IMR-90 (cell line): Measurements from ENCODE around the gene OR52W1. TPM values are rescaled to one million over a fixed set of nuclear protein-coding genes. Genes with fewer than 3 reads are reported as not detected.

Source experiments
- ATAC-seq: fragments of 200-7000 bp; cut with Tn5 transposase; 2 replicates; pipeline ENCODE4 v1.9.1; 2020; ENCODE audit warnings: low read depth, mild to moderate bottlenecking, moderate library complexity
- BruUV-seq: library from RNA; stranded (reverse); fragments of 400-500 nt; replicated peaks from 2 replicates; lab custom pipeline; 2021; lab: Mats Ljungman, UMichigan
- CTCF ChIA-PET: fragments of 300-600 bp; formaldehyde crosslinking; extraction: SDS; loops from one replicate; lab custom pipeline; 2021; ENCODE audit warnings: antibody characterized with exemption; lab: Yijun Ruan, JAX
- POLR2A ChIA-PET: fragments of 300-600 bp; sonication (Branson Sonifier 250); formaldehyde crosslinking; loops from one replicate; lab custom pipeline; 2022; ENCODE audit warnings: antibody characterized with exemption; ENCODE audit not compliant: unreplicated experiment; lab: Charles Lee
- DNase-seq: peaks from one replicate; pipeline ENCODE4 v3.0.0; 2013
- H2AFZ ChIP-seq: replicated peaks from 2 replicates; pipeline ENCODE3; 2013; ENCODE audit warnings: low read length, mild to moderate bottlenecking; ENCODE audit not compliant: poor library complexity
- H2AK5ac ChIP-seq: 2 replicates; pipeline ENCODE4 v1.6.1; 2013; ENCODE audit warnings: low read depth, low read length, inconsistent platforms
- H2AK9ac ChIP-seq: replicated peaks from 2 replicates; pipeline ENCODE3; 2013; ENCODE audit warnings: mild to moderate bottlenecking, low read depth, low read length, moderate library complexity; ENCODE audit not compliant: poor library complexity
- H2BK120ac ChIP-seq: 2 replicates; pipeline ENCODE4 v1.6.1; 2013; ENCODE audit warnings: low read depth, low read length, inconsistent platforms
- H2BK15ac ChIP-seq: 3 replicates; pipeline ENCODE4 v1.6.1; 2013; ENCODE audit warnings: low read depth, low read length, inconsistent platforms
- H2BK20ac ChIP-seq: 2 replicates; pipeline ENCODE4 v1.6.1; 2013; ENCODE audit warnings: low read depth, mild to moderate bottlenecking, inconsistent platforms, low read length, moderate library complexity
- H2BK5ac ChIP-seq: 2 replicates; pipeline ENCODE4 v1.6.1; 2013; ENCODE audit warnings: mild to moderate bottlenecking, low read depth, low read length, inconsistent platforms; ENCODE audit not compliant: poor library complexity, severe bottlenecking
- H3K14ac ChIP-seq: replicated peaks from 2 replicates; pipeline ENCODE4 v1.6.1; 2013; ENCODE audit warnings: low read depth, low read length, inconsistent platforms
- H3K18ac ChIP-seq: 2 replicates; pipeline ENCODE4 v1.6.1; 2013; ENCODE audit warnings: low read depth, low read length, control low read depth
- H3K23ac ChIP-seq: 2 replicates; pipeline ENCODE4 v1.6.1; 2013; ENCODE audit warnings: low read depth, low read length, inconsistent platforms
- H3K27ac ChIP-seq: 2 replicates; pipeline ENCODE4 v1.5.1; 2013; ENCODE audit warnings: mild to moderate bottlenecking, control low read depth, low read length; ENCODE audit not compliant: insufficient read depth
- H3K27me3 ChIP-seq: 2 replicates; pipeline ENCODE4 v1.6.1; 2013; ENCODE audit warnings: low read length; ENCODE audit not compliant: control insufficient read depth, insufficient read depth
- H3K36me3 ChIP-seq: 2 replicates; pipeline ENCODE4 v1.6.1; 2013; ENCODE audit warnings: low read length, mixed read lengths; ENCODE audit not compliant: control insufficient read depth, insufficient read depth
- H3K4ac ChIP-seq: 2 replicates; pipeline ENCODE4 v1.6.1; 2013; ENCODE audit warnings: low read depth, low read length, inconsistent platforms
- H3K4me1 ChIP-seq: 2 replicates; pipeline ENCODE4 v1.6.1; 2013; ENCODE audit warnings: low read length, mixed read lengths; ENCODE audit not compliant: control insufficient read depth, insufficient read depth
- H3K4me2 ChIP-seq: 2 replicates; pipeline ENCODE4 v1.6.1; 2013; ENCODE audit warnings: low read depth, mild to moderate bottlenecking, control low read depth, low read length, moderate library complexity
- H3K4me3 ChIP-seq: 2 replicates; pipeline ENCODE4 v1.5.1; 2013; ENCODE audit warnings: low read depth, mild to moderate bottlenecking, control low read depth, low read length, moderate library complexity; ENCODE audit not compliant: insufficient read depth
- H3K56ac ChIP-seq: 2 replicates; pipeline ENCODE4 v1.6.1; 2013; ENCODE audit warnings: low read length, inconsistent platforms; ENCODE audit not compliant: insufficient read depth; ENCODE audit errors: extremely low read depth
- H3K79me1 ChIP-seq, 2 experiments: 2 replicates each; pipeline ENCODE4 v1.6.1; 2013; ENCODE audit warnings: low read length in 2 of 2, inconsistent platforms in 1 of 2, low read depth in 1 of 2
- H3K9ac ChIP-seq: 2 replicates; pipeline ENCODE4 v1.6.1; 2013; ENCODE audit warnings: low read depth, low read length, control low read depth
- H3K9me1 ChIP-seq: 2 replicates; pipeline ENCODE4 v1.6.1; 2013; ENCODE audit warnings: low read length, inconsistent platforms; ENCODE audit not compliant: insufficient read depth
- H3K9me3 ChIP-seq: 2 replicates; pipeline ENCODE4 v1.6.1; 2013; ENCODE audit warnings: low read length; ENCODE audit not compliant: control insufficient read depth, insufficient read depth
- H4K20me1 ChIP-seq: 2 replicates; pipeline ENCODE4 v1.6.1; 2013; ENCODE audit warnings: low read length, inconsistent platforms; ENCODE audit not compliant: insufficient read depth
- H4K5ac ChIP-seq: 2 replicates; pipeline ENCODE4 v1.6.1; 2013; ENCODE audit warnings: mild to moderate bottlenecking, low read depth, low read length, control low read depth
- H4K8ac ChIP-seq, 2 experiments: 2 replicates each; pipeline ENCODE4 v1.6.1; 2013; ENCODE audit warnings: low read depth in 2 of 2, low read length in 2 of 2, control low read depth in 1 of 2, inconsistent platforms in 1 of 2
- H4K91ac ChIP-seq: 2 replicates; pipeline ENCODE4 v1.6.1; 2013; ENCODE audit warnings: low read depth, low read length, inconsistent platforms; ENCODE audit not compliant: insufficient read depth
- BHLHE40 ChIP-seq: fragments of 150-350 bp; IDR thresholded peaks from 2 replicates; pipeline ENCODE4 v1.6.1; 2016; ENCODE audit warnings: mild to moderate bottlenecking, low read depth, low read length
- CEBPB ChIP-seq: IDR thresholded peaks from 2 replicates; pipeline ENCODE4 v1.6.1; 2012; ENCODE audit warnings: low read depth, low read length, improper control_type of control experiment
- CHD1 ChIP-seq: IDR thresholded peaks from 2 replicates; pipeline ENCODE4 v1.6.1; 2012; ENCODE audit warnings: low read depth, low read length, improper control_type of control experiment
- CTCF ChIP-seq: conservative IDR thresholded peaks from 2 replicates; pipeline ENCODE4 v1.5.1; 2012; ENCODE audit warnings: mild to moderate bottlenecking, low read depth, low read length, improper control_type of control experiment
- ELK1 ChIP-seq: fragments of 150-350 bp; IDR thresholded peaks from 2 replicates; pipeline ENCODE4 v1.6.1; 2016; ENCODE audit warnings: low read depth, mild to moderate bottlenecking, low read length, moderate library complexity, borderline replicate concordance
- FOS ChIP-seq: fragments of 150-350 bp; IDR thresholded peaks from 2 replicates; pipeline ENCODE4 v1.6.1; 2016; ENCODE audit warnings: low read depth, low read length
- MAFK ChIP-seq: IDR thresholded peaks from 2 replicates; pipeline ENCODE4 v1.6.1; 2012; ENCODE audit warnings: low read depth, low read length, improper control_type of control experiment
- MAZ ChIP-seq: IDR thresholded peaks from 2 replicates; pipeline ENCODE4 v1.6.1; 2012; ENCODE audit warnings: low read depth, mild to moderate bottlenecking, low read length, improper control_type of control experiment, moderate library complexity, borderline replicate concordance
- MXI1 ChIP-seq: IDR thresholded peaks from 2 replicates; pipeline ENCODE4 v1.6.1; 2012; ENCODE audit warnings: low read depth, mild to moderate bottlenecking, low read length, moderate library complexity, borderline replicate concordance
- NFE2L2 ChIP-seq: fragments of 150-350 bp; IDR thresholded peaks from 2 replicates; pipeline ENCODE4 v1.6.1; 2016; ENCODE audit warnings: low read depth, mild to moderate bottlenecking, low read length
- POLR2A ChIP-seq: IDR thresholded peaks from 2 replicates; pipeline ENCODE4 v1.6.1; 2012; ENCODE audit warnings: mild to moderate bottlenecking, low read depth, low read length
- RAD21 ChIP-seq: IDR thresholded peaks from 2 replicates; pipeline ENCODE4 v1.6.1; 2012; ENCODE audit warnings: low read length, improper control_type of control experiment
- RCOR1 ChIP-seq: IDR thresholded peaks from 2 replicates; pipeline ENCODE4 v1.6.1; 2012; ENCODE audit warnings: mild to moderate bottlenecking, low read length, improper control_type of control experiment; ENCODE audit not compliant: insufficient replicate concordance
- RFX5 ChIP-seq: IDR thresholded peaks from 2 replicates; pipeline ENCODE4 v1.8.0; 2012; ENCODE audit warnings: low read depth, mild to moderate bottlenecking, low read length, moderate library complexity
- SMC3 ChIP-seq: fragments of 150-350 bp; IDR thresholded peaks from 2 replicates; pipeline ENCODE4 v1.6.1; 2016; ENCODE audit warnings: low read depth, mild to moderate bottlenecking, antibody characterized with exemption, low read length, moderate library complexity
- USF2 ChIP-seq: fragments of 150-350 bp; IDR thresholded peaks from 2 replicates; pipeline ENCODE4 v1.6.1; 2017; ENCODE audit warnings: mild to moderate bottlenecking, antibody characterized with exemption, low read length, low read depth
- dilution Hi-C: fragments of 300-500 bp; cut with HindIII; formaldehyde crosslinking; loops from one replicate; pipeline ENCODE4 v1.14.3; 2018; ENCODE audit warnings: low sequenced_read_pairs; ENCODE audit not compliant: unreplicated experiment
- in situ Hi-C: fragments of 300-500 bp; cut with MboI; formaldehyde crosslinking; loops from 3 replicates; pipeline ENCODE4 v1.14.3; 2019; ENCODE audit warnings: low sequenced_read_pairs, inconsistent platforms, mixed read lengths
- intact Hi-C: fragments of 100-400 bp; cut with micrococcal nuclease; formaldehyde crosslinking; loops from 2 replicates; pipeline ENCODE4 v1.10.0; 2022
- polyA plus RNA-seq, 3 experiments: library from polyadenylated mRNA; depleted of rRNA; stranded (reverse); fragments of >200 nt; gene quantifications; 2 replicates each; pipeline ENCODE4 v1.2.3, GENCODE V29; 2012; ENCODE audit warnings: low replicate concordance in 1 of 3
- total RNA-seq: library from RNA; depleted of rRNA; stranded (reverse); fragments of >200 nt; gene quantifications from 2 replicates; pipeline ENCODE4 v1.2.3, GENCODE V29; 2012

OR52W1 gene
- total and polyA plus RNA-seq, 2 of the 4 experiments (the other 2 are of a cell fraction), result not detected

- no peak overlapping the region for H2AK5ac ChIP-seq
- no peaks in the 10 kb centered on the region for H4K20me1 ChIP-seq
- no peak overlapping the region for H3K27ac ChIP-seq
- no peak overlapping the region for H4K91ac ChIP-seq
- no peak for TF ChIP-seq POLR2A
- no peak for TF ChIP-seq MAFK
- TF ChIP-seq RFX5, result no peak
- no peak for TF ChIP-seq SMC3
- no peak for TF ChIP-seq RCOR1
- TF ChIP-seq USF2, result no peak
- TF ChIP-seq FOS, result no peak
- TF ChIP-seq CHD1, result no peak
- no peak for TF ChIP-seq ELK1
- TF ChIP-seq CEBPB, result no peak
- no peak for TF ChIP-seq MAZ
- no peak for TF ChIP-seq CTCF
- no peak for TF ChIP-seq RAD21
- TF ChIP-seq MXI1, result no peak
- TF ChIP-seq NFE2L2, result no peak
- no peak for TF ChIP-seq BHLHE40
- intact Hi-C loops, result no loop called here
- H2AFZ ChIP-seq, result no peak overlapping the region
- no peak overlapping the region for H3K56ac ChIP-seq
- no TSS peak for BruUV-seq
- no peak overlapping the region for H2BK120ac ChIP-seq
- H2BK15ac ChIP-seq, result no peak overlapping the region
- H3K27me3 ChIP-seq, result peaks cover 1% of the 10 kb centered on the region; the same call in 1 of the 2 replicates
- ChIA-PET POLR2A (no interaction called here), CTCF (no interaction called here)
- H3K23ac ChIP-seq, result no peak overlapping the region
- no peak overlapping the region for H3K4me3 ChIP-seq
- DNase-seq (no peak), ATAC-seq (no peak)
- H2BK5ac ChIP-seq, result no peak overlapping the region
- no peak overlapping the region for H2BK20ac ChIP-seq
- H3K9ac ChIP-seq, result no peak overlapping the region
- no peak overlapping the region for H2AK9ac ChIP-seq
- no peak overlapping the region for H3K4me2 ChIP-seq
- dilution Hi-C loops, result no loop called here
- H4K8ac ChIP-seq, result no peak overlapping the region
- H3K18ac ChIP-seq, result no peak overlapping the region
- H4K5ac ChIP-seq, result no peak overlapping the region
- no peaks in the 10 kb centered on the region for H3K4me1 ChIP-seq
- no peak overlapping the region for H3K14ac ChIP-seq
- H3K79me1 ChIP-seq, result no peaks in the 10 kb centered on the region
- H3K4ac ChIP-seq, result no peak overlapping the region
- no peaks in the 10 kb centered on the region for H3K9me1 ChIP-seq
- no peaks in the 10 kb centered on the region for H3K9me3 ChIP-seq
- no peaks in the 10 kb centered on the region for H3K36me3 ChIP-seq
- in situ Hi-C loops, result no loop called here
These were observed 7.3 kb upstream of the OR52W1 start for GRCh38 chr11:6191742-6192141.
